H9 (cell line): Measurements from ENCODE around the gene DMAC2. TPM values are rescaled to one million over a fixed set of nuclear protein-coding genes. Genes with fewer than 3 reads are reported as not detected.

ENCODE experiments used
- DNase-seq: peaks from one replicate; pipeline ENCODE4 v3.0.0-alpha.2; 2017
- H2AFZ ChIP-seq: one replicate; pipeline ENCODE4 v1.6.1; 2013; ENCODE audit warnings: mild to moderate bottlenecking, low read length, control low read depth, moderate library complexity
- H2AK5ac ChIP-seq: 2 replicates; pipeline ENCODE4 v1.6.1; 2013; ENCODE audit warnings: low read length, control low read depth, mixed read lengths; ENCODE audit not compliant: insufficient read length
- H2BK120ac ChIP-seq: one replicate; pipeline ENCODE4 v1.6.1; 2013; ENCODE audit warnings: low read depth, mild to moderate bottlenecking, low read length, control low read depth, inconsistent platforms; ENCODE audit not compliant: poor library complexity, severe bottlenecking
- H2BK12ac ChIP-seq: 2 replicates; pipeline ENCODE4 v1.6.1; 2013; ENCODE audit warnings: low read length, control low read depth, mixed read lengths, low read depth; ENCODE audit not compliant: insufficient read length
- H2BK15ac ChIP-seq: 2 replicates; pipeline ENCODE4 v1.6.1; 2013; ENCODE audit warnings: low read depth, low read length, control low read depth
- H2BK20ac ChIP-seq: one replicate; pipeline ENCODE4 v1.6.1; 2013; ENCODE audit warnings: low read depth, mild to moderate bottlenecking, low read length, control low read depth, inconsistent platforms; ENCODE audit not compliant: poor library complexity, severe bottlenecking
- H2BK5ac ChIP-seq: 2 replicates; pipeline ENCODE4 v1.6.1; 2013; ENCODE audit warnings: low read length, control low read depth, mixed read lengths; ENCODE audit not compliant: insufficient read length
- H3K14ac ChIP-seq: 2 replicates; pipeline ENCODE4 v1.6.1; 2013; ENCODE audit warnings: low read length, control low read depth; ENCODE audit not compliant: insufficient read depth
- H3K18ac ChIP-seq: 2 replicates; pipeline ENCODE4 v1.6.1; 2013; ENCODE audit warnings: low read depth, mild to moderate bottlenecking, mixed read lengths, low read length, control low read depth; ENCODE audit not compliant: insufficient read length
- H3K23ac ChIP-seq: 2 replicates; pipeline ENCODE4 v1.6.1; 2013; ENCODE audit warnings: low read length, control low read depth, mixed read lengths, low read depth; ENCODE audit not compliant: insufficient read length
- H3K23me2 ChIP-seq: 2 replicates; pipeline ENCODE4 v1.6.1; 2013; ENCODE audit warnings: low read depth, mild to moderate bottlenecking, mixed read lengths, low read length, control low read depth; ENCODE audit not compliant: insufficient read length, poor library complexity, severe bottlenecking
- H3K27ac ChIP-seq: 2 replicates; pipeline ENCODE4 v1.5.1; 2013; ENCODE audit warnings: low read length, control low read depth, mixed read lengths, low read depth; ENCODE audit not compliant: insufficient read length
- H3K27me3 ChIP-seq: 2 replicates; pipeline ENCODE4 v1.6.1; 2013; ENCODE audit warnings: low read length, control low read depth, inconsistent platforms; ENCODE audit not compliant: insufficient read depth
- H3K4ac ChIP-seq: 2 replicates; pipeline ENCODE4 v1.6.1; 2013; ENCODE audit warnings: low read depth, mild to moderate bottlenecking, control low read depth, inconsistent platforms, low read length, moderate library complexity
- H3K4me1 ChIP-seq: 2 replicates; pipeline ENCODE4 v1.6.1; 2013; ENCODE audit warnings: low read length, control low read depth, inconsistent platforms; ENCODE audit not compliant: insufficient read depth
- H3K4me2 ChIP-seq: 2 replicates; pipeline ENCODE4 v1.6.1; 2013; ENCODE audit warnings: low read length, control low read depth, mixed read lengths; ENCODE audit not compliant: insufficient read length, insufficient read depth
- H3K56ac ChIP-seq: 2 replicates; pipeline ENCODE4 v1.6.1; 2013; ENCODE audit warnings: low read depth, mild to moderate bottlenecking, mixed read lengths, low read length, control low read depth; ENCODE audit not compliant: insufficient read length
- H3K79me1 ChIP-seq: 2 replicates; pipeline ENCODE4 v1.6.1; 2013; ENCODE audit warnings: low read depth, mild to moderate bottlenecking, moderate library complexity, low read length, control low read depth, inconsistent platforms; ENCODE audit not compliant: insufficient read depth, poor library complexity, severe bottlenecking
- H3K79me2 ChIP-seq: 2 replicates; pipeline ENCODE4 v1.6.1; 2013; ENCODE audit warnings: low read length, control low read depth, inconsistent platforms; ENCODE audit not compliant: insufficient read depth
- H3K9ac ChIP-seq: 2 replicates; pipeline ENCODE4 v1.6.1; 2013; ENCODE audit warnings: low read length, control low read depth, mixed read lengths; ENCODE audit not compliant: insufficient read length; ENCODE audit errors: extremely low read depth
- H3K9me3 ChIP-seq: one replicate; pipeline ENCODE4 v1.6.1; 2013; ENCODE audit warnings: low read depth, low read length, inconsistent platforms; ENCODE audit not compliant: control insufficient read depth
- H3T11ph ChIP-seq: one replicate; pipeline ENCODE4 v1.6.1; 2013; ENCODE audit warnings: mild to moderate bottlenecking, low read length, control low read depth, inconsistent platforms
- H4K20me1 ChIP-seq: one replicate; pipeline ENCODE4 v1.6.1; 2013; ENCODE audit not compliant: control insufficient read depth, insufficient read length, insufficient read depth
- H4K5ac ChIP-seq: 2 replicates; pipeline ENCODE4 v1.6.1; 2013; ENCODE audit warnings: low read depth, mild to moderate bottlenecking, mixed read lengths, low read length, control low read depth; ENCODE audit not compliant: insufficient read length
- H4K8ac ChIP-seq: replicated peaks from 2 replicates; pipeline ENCODE4 v1.6.1; 2013; ENCODE audit warnings: low read length, control low read depth, mixed read lengths, low read depth; ENCODE audit not compliant: insufficient read length
- H4K91ac ChIP-seq: 2 replicates; pipeline ENCODE4 v1.6.1; 2013; ENCODE audit warnings: low read depth, mild to moderate bottlenecking, moderate library complexity, mixed read lengths, low read length, control low read depth; ENCODE audit not compliant: insufficient read length
- H3K27ac Mint-ChIP-seq, 3 experiments: 2 replicates in 2 of 3; 3 replicates in 1 of 3; pipeline ENCODE4 v1.8.0; 2020 to 2021; ENCODE audit warnings: mixed read lengths in 3 of 3, mild to moderate bottlenecking in 1 of 3, moderate library complexity in 1 of 3
- H3K27me3 Mint-ChIP-seq: 2 replicates; pipeline ENCODE4 v1.8.0; 2021; ENCODE audit warnings: low read depth, mild to moderate bottlenecking, moderate library complexity, mixed read lengths
- H3K36me3 Mint-ChIP-seq, 3 experiments: 2 replicates in 2 of 3; 3 replicates in 1 of 3; pipeline ENCODE4 v1.8.0; 2020 to 2021; ENCODE audit warnings: low read depth in 3 of 3, mixed read lengths in 3 of 3; ENCODE audit not compliant: insufficient read depth in 1 of 3
- H3K4me1 Mint-ChIP-seq, 2 experiments: 2 replicates each; pipeline ENCODE4 v1.8.0; 2020; ENCODE audit warnings: mixed read lengths in 2 of 2
- H3K4me3 Mint-ChIP-seq, 2 experiments: 2 replicates in 1 of 2; 3 replicates in 1 of 2; pipeline ENCODE4 v1.8.0; 2020 to 2021; ENCODE audit warnings: mild to moderate bottlenecking in 2 of 2, mixed read lengths in 2 of 2, moderate library complexity in 1 of 2
- H3K9me3 Mint-ChIP-seq, 2 experiments: 2 replicates in 1 of 2; 3 replicates in 1 of 2; pipeline ENCODE4 v1.8.0; 2020; ENCODE audit warnings: mild to moderate bottlenecking in 2 of 2, mixed read lengths in 2 of 2, moderate library complexity in 1 of 2
- CTCF ChIP-seq: fragments of 200-600 bp; sonication (generic); conservative IDR thresholded peaks from 3 replicates; pipeline ENCODE4 v1.8.0; 2021; ENCODE audit warnings: antibody characterized with exemption, mild to moderate bottlenecking
- WGBS: extraction: QIAGEN DNeasy Blood & Tissue Kit; methylation state at CpG from one replicate; pipeline ENCODE4 v1.1.7; 2013; ENCODE audit warnings: missing lambda C conversion rate, low lambda C conversion rate, mixed read lengths; ENCODE audit not compliant: insufficient read length; ENCODE audit errors: extremely low coverage; 5-methylcytosine and 5-hydroxymethylcytosine counted together
- total RNA-seq: library from RNA; stranded (reverse); gene quantifications from 2 replicates; pipeline ENCODE4 v1.2.1, GENCODE V29; 2021

The DMAC2 gene
- total RNA-seq, 1 experiment from 2014 or later, result 70.5 TPM

GRCh38 chr19:41415154-41415571 is 24.5 kb downstream of the DMAC2 start:
- Histone ChIP-seq H4K5ac (no peak overlapping the region), H3K27me3 (no peaks in the 10 kb centered on the region), H3K4ac (no peak overlapping the region), H3K4me1 (no peaks in the 10 kb centered on the region), H3K27ac (no peak overlapping the region), H3K18ac (no peak overlapping the region), H2BK5ac (no peak overlapping the region), H3K23ac (no peak overlapping the region), H3K23me2 (peaks cover 4% of the 10 kb centered on the region), H2BK20ac (no peak overlapping the region), H2AK5ac (no peak overlapping the region), H4K20me1 (no peaks in the 10 kb centered on the region), H3K56ac (no peak overlapping the region), H3K79me1 (no peaks in the 10 kb centered on the region), H3K9ac (no peak overlapping the region), H3K9me3 (no peaks in the 10 kb centered on the region), H3K4me2 (no peak overlapping the region), H2BK12ac (no peak overlapping the region), H4K91ac (no peak overlapping the region), H4K8ac (no peak overlapping the region), H2BK120ac (no peak overlapping the region), H3K79me2 (no peaks in the 10 kb centered on the region), H3T11ph (no peak overlapping the region), H3K14ac (no peak overlapping the region), H2AFZ (no peak overlapping the region), H2BK15ac (no peak overlapping the region)
- H3K9me3 Mint-ChIP-seq, result no peaks in the 10 kb centered on the region
- H3K4me3 Mint-ChIP-seq, result no peak overlapping the region
- no peak for TF ChIP-seq CTCF
- peaks cover 8 to 39% (median 35%) of the 10 kb centered on the region in 3 experiments for H3K36me3 Mint-ChIP-seq
- H3K27ac Mint-ChIP-seq, result no peak overlapping the region
- no CpG with 5 or more reads among the region's 9 CpGs for WGBS
- DNase-seq, result no peak
- H3K27me3 Mint-ChIP-seq, result no peaks in the 10 kb centered on the region; the same call in 1 of the 2 replicates
- H3K4me1 Mint-ChIP-seq, result no peaks in the 10 kb centered on the region
